NB4 (cell line): Measurements from ENCODE around the gene ZNF205.

Experiments used
- MYC ChIP-seq: IDR thresholded peaks from 2 replicates; pipeline ENCODE4 v1.6.1; 2011; ENCODE audit warnings: low read depth, low read length
- TF ChIP-seq, protein P1 (sequence below): IDR thresholded peaks from one replicate; pipeline ENCODE4 v1.5.1; 2012; ENCODE audit warnings: low read depth, low read length
- TF ChIP-seq, protein P2 (sequence below): IDR thresholded peaks from 2 replicates; pipeline ENCODE4 v1.6.1; 2011; ENCODE audit warnings: low read depth, low read length

DNA sequence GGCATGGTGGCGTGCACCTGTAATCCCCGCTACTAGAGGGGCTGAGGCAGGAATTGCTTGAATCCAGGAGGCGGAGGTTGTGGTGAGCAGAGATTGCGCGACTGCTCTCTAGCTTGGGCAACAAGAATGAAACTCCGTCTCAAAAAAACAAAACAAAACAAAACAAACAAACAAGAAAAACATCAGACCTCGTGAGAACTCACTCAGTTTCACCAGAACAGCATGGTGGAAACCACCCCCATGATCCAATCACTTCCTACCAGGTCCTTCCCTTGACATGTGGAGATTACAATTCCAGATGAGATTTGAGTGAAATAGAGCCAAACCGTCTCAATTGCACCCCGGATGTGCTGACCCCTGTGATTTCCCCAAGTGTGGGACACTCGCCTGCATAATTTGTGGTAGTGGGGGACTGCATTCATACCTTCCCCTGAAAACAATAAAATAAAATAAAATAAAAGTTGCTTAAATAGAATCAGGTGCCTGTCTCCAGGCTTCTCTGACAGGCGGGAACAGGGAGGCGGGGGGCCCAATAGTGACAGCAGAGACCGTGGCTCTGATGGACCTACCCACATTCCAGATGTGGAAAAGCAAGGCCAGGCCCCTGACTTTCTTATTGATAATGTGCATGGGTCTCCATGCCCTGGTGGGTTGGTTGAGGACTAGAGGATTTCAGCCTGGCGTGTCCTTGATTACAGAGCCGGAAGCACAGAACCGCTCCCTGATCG is 26.4 kb upstream of the ZNF205 start:
- TF ChIP-seq, protein P1, sequence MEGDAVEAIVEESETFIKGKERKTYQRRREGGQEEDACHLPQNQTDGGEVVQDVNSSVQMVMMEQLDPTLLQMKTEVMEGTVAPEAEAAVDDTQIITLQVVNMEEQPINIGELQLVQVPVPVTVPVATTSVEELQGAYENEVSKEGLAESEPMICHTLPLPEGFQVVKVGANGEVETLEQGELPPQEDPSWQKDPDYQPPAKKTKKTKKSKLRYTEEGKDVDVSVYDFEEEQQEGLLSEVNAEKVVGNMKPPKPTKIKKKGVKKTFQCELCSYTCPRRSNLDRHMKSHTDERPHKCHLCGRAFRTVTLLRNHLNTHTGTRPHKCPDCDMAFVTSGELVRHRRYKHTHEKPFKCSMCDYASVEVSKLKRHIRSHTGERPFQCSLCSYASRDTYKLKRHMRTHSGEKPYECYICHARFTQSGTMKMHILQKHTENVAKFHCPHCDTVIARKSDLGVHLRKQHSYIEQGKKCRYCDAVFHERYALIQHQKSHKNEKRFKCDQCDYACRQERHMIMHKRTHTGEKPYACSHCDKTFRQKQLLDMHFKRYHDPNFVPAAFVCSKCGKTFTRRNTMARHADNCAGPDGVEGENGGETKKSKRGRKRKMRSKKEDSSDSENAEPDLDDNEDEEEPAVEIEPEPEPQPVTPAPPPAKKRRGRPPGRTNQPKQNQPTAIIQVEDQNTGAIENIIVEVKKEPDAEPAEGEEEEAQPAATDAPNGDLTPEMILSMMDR, result no peak
- TF ChIP-seq, protein P2, sequence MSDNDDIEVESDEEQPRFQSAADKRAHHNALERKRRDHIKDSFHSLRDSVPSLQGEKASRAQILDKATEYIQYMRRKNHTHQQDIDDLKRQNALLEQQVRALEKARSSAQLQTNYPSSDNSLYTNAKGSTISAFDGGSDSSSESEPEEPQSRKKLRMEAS, result no peak
- no peak for TF ChIP-seq MYC
